HG03439 (cell line): Measurements from ENCODE around the gene TBC1D1.

Experiments used
- ATAC-seq: cut with Tn5 transposase; IDR thresholded peaks from one replicate; pipeline ENCODE4 v1.9.1; 2021; ENCODE audit warnings: mild to moderate bottlenecking, moderate library complexity; ENCODE audit not compliant: unreplicated experiment

The TBC1D1 gene

DNA sequence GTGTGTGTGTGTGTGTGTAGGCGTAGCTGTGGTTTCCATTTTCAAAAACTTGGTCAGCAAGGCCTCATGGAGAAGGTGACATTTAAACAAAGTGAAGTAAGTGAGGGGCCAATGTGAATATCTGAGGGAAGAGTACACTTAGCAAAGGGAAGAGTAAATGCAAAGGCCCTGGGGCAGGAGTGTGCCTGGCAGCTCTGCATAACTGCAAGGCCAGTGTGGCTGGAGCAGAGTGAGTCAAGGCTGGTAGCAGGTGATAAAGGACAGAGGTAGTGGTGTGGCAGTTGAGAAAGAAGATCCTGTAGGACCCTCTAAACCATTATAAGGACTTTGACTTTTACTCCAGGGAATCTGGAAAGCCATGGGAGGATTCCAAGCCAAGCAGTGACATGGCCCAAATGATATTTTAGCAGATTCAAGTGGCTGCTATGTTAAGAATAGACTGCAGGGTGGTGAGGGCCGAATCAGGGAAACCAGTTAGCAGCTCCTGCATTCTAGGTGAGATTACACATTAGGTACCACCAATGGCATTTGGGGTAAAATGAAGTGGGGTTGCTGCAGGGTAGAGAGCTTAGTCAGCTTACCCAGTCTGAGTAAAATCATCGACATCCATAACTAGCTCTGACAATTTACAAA is 5.9 kb upstream of the TBC1D1 start:
- no peak for ATAC-seq

DNA sequence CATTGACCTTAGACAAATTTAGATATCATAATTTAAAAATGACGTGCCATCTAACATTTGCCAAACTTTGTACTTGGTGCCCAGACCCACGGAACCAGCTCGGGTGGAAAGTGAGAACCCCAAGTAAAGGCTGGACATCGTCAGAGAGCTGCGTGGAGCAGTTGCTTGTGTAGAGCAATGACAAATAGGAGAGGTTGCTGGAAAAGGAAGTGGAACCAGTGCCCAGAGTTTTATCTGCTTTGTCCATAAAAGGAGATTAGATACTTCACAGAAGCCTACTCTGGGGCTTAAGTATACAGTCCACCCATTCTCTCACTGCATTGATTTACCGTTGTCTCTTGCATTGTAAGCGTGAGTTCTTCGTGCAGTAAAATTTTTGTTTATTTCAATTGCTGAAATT is 5.4 kb upstream of the TBC1D1 start:
- ATAC-seq, result no peak

DNA sequence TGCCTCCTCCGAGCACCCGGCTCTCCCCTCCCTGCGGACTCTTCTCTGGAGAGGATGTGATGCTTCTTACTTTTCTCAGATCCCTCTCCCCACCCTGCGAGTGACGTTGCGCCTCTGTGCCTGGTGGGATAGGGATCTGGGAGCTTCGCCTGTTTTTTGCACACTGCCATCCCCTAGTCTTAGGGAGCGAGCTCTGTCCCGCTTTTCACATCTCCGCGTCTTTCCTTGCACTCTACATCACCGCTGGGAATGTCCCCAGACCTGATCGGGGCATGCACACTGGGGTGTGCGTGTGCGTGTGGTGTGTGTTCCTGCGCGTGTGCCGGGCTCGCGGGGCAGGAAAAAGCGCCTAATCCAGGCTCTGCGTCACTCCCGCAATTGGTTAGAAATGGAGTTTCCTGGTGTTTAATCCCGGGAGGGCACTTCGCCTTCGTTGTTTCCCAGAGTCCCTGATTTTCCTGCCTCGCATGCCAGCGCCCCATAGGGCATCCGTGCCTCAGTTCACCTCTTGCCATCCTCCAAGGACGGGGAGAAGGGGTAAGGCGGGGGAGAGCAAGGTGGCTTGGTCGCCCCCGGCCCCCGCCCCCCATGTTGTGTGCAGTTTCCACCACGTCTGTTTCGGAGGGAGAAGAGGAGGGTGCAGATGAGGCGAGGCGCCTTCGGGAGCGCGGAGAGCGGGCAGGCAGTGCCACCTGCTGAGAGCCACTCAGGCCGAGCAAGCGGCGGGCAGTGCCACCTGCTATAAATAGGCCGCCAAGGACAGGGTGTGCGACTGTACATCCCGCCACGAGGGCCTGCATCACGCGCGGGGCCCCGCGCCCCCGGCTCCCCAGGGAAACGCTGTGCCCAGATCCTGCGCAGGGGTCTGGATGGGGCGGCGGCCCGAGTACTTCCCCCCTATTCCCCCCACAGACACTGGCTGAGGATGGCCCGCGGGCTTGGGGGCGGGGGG is 759 bp upstream of the TBC1D1 start:
- ATAC-seq, result peak; percentile 7

DNA sequence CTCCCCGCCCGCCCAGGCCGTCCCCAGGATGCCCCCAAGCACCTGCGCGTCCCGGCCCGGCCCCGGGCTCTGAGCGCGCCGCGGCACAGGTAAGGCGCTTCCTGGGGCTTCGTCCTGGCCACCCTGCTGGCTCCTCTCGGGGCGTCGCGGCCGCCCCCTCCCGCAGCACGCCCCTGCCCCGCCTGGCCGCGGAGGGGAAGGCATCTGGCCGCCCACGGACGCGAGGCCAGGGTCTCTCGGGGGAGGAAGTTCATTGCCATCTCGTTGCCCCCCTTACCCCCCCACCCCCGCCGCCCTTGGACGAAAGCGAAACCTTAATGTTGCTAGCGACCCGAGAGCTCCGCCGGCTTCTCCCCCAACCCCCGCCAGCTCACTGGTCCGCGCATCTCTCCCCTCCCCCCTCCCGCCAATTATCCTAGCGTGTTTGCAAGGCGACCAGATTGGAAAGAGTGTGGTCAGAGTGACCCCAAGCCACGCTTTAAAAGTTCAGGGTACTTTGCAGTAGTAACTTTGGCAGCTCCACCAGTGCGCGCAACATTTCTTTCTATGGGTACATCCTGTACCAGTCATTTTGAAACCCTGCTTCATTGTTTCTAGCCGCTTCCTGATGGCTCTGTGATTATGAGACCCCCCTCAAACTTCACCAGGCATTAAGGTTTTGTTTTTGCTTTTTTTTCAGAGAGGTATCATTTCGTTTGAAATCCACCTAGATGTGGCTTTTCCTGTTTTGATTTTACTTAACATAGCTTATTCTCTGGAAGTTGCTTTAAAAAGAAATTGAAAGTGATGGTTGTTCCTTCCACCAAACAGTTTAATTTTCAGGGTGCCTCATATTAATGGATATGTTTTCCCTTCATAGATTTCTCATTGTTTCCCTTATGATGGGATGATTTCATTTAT is 626 bp downstream of the TBC1D1 start:
- peak; percentile 39 for ATAC-seq

DNA sequence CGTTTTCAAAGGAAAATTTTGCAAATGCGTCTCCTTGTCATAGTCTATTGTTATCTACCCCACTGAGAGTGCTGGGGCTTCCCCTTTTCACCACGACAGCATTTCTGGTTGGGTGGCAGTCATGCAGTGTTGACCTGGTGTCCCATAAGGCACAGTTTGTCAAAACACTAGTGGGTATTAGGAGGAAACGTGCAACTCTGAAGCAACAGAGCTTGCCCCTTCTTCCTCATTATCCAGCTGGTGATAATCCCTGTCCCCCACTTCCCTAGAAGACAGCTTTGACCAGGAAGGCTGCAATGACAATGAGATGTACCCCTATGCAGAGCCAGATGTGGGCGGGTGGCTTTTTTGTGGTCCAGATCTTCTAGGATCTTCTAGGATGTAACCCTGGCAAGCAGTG is 1.8 kb downstream of the TBC1D1 start:
- peak; percentile 52 for ATAC-seq

DNA sequence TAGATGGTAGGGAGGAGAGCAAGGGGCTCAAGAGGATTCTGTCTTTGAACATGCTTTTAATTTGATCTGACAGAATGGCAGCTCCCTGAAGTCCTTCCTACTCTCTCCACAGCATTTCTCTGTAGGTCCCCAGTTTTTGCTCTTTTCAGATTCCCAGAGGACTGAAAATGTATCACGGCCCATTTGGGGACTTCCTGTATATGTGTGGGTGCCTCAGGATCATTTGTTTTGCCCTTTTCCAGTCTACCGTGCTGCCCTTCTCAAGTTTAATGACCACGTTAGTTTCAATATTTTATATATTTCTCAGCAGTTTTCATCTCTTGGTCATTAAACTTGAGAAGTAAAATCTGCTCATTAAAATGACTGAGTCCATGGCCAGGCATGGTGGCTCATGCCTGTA is 2.3 kb downstream of the TBC1D1 start:
- no peak for ATAC-seq

DNA sequence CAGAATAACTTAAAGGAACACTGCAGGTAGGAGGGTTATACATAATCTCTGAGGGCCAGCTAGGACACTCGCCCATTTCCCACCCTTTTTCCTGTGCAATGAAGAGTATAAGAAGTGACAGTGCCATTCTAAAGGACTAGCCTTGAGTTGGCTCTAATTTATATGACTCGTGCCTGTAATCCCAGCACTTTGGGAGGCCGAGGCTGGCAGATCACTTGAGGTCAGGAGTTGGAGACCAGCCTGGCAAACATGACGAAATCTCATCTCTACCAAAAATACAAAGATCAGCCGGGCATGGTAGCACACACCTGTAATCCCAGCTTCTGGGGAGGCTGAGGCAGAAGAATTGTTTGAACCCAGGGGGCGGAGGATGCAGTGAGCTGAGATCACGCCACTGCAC is 4.4 kb downstream of the TBC1D1 start:
- no peak for ATAC-seq

DNA sequence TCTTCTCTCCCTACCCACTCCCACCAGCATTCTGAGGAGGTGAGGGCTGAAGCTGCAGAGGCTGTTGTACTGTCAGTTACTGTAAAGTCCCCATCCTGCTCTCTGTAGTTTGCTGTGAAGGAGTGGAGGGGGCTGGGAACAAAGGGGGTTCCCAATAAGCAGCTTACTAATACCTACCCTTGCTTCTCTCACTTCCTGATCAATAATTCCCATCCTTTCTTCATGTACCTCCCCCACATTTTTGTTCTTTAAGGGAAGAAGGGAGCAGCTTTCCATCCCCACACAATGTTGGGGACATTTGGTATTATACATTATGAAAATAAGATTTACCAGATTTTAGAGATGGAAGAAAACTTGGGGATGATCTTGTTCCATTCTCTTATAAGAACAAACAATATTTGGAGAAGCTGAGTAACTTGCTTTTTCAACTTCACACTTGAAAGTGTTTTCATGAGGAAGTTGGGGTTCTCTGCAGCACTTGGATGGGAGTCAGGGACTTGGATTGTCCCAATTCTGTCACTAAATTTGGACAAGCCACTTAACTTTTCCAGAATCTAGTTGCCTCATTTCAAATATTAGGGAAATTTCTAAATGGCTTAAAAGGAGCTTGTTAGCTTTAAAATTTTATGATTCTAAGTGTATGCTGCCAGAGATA is 5.4 kb downstream of the TBC1D1 start:
- ATAC-seq, result no peak

DNA sequence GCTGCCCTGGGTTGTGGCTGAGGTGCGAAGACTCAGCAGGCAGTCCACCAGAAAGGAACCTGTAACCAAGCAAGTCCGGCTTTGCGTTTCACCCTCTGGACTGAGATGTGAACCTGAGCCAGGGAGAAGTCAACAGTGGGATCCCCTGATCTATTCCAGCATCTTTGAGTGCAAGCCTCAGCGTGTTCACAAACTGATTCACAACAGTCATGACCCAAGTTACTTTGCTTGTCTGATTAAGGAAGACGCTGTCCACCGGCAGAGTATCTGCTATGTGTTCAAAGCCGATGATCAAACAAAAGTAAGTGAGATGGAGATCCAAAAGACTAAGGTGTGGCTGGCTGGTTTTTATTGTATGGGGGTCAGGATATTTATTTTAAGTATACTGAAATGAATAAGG is 11.3 kb downstream of the TBC1D1 start:
- ATAC-seq, result no peak

DNA sequence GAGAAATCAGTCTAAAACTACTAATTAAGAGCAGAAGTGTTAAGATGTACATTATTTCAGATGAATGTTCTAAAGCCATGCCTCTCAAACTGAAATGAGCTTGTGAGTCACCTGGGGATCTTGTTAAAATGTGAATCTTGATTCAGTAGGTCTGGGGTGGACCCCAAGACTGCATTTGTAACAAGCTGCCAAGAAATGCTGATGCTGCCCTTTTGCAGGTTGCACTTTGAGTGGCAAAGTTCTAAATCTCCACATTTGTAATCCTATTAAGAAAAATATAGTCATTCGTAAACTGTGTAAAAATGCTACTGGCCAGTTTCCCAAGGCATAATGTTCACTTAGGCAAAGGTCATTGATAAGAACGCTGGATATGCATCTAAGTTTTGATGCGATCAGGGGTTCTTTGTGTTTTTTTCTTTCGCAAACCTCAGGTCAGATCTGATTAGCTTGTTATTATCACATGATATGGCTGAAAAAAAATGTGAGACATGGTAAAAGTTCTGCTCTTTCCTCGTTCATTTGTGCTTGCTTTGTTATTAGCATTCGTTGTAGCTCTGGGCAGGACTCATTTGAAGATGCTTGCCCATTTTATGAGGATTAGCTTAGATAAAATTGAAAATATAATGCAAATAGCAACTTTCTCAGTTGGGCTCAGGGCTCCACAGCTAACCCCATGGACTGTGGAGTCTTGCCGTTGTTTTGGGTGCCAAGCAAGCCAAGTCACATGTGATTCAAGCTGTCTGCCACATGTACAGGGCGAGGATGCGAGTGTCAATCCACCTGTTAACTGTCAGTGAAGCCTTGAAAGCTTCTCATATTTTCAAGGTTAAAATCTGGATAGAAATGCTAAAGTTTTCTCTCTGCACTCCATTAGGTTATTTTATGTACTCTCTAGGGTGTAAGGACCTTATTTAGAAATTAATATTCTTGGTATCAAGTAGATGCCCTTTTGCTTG is 12.1 kb downstream of the TBC1D1 start:
- ATAC-seq, result no peak

DNA sequence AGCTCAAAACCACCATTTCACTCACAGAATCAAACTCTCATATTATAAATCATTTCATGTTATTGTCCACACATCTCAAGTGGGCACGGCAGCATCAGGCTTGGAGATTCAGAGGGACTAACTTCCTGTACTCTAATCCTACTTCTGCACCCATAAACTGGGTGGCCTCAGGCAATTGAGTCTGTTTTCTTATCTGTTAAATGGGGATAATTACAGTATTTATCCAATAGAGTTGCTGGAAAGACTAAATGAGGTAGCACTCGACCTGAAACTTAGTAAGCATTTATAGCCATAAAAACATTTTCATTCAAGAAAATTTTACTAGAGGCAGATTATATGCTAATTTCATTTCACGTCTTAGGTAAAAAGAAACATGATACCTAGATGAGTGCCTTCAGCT is 13.0 kb downstream of the TBC1D1 start:
- no peak for ATAC-seq

DNA sequence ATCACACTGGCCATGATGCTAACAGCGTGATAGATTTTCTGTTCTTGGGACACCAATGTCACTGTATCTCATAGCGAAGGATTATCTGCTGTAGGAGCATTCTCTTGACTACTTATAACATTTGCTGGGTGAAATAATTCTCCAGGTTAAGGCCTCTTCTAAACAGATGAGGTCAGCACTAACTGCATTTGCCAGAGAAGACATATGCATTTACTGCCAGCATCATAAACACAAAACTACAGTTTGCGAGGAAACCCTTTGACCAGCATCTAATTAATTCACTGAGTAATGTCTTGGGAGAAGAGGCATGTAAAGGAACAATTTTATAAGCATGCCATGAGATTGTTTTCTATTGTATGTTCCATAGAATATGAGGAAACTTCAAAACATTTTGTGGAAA is 13.9 kb downstream of the TBC1D1 start:
- ATAC-seq, result no peak

DNA sequence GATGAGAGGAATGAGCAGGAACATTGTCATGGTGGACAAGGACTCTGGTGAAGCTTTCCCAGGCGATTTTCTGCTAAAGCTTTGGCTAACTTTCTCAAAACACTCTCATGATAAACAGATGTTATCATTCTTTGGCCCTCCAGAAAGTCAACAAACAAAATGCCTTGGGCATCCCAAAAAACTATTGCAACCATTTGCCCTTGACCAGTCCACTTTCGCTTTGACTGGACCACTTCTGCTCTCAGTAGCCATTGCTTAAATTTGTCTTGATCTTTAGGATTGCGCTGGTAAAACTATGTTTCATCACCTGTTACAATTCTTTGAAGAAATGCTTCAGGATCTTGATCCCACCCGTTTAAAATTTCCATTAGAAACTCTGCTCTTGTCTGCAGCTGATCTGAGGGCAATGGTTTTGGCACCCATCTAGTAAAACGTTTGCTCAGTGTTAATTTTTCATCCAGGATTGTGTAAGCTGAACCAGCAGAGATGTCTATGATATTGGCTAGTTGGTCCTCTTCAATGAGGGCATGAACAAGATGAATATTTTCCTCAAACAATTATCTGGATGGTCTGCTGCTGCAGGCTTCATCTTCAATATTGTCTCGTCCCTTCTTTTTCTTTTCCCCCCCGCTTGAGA is 14.8 kb downstream of the TBC1D1 start:
- ATAC-seq, result no peak

DNA sequence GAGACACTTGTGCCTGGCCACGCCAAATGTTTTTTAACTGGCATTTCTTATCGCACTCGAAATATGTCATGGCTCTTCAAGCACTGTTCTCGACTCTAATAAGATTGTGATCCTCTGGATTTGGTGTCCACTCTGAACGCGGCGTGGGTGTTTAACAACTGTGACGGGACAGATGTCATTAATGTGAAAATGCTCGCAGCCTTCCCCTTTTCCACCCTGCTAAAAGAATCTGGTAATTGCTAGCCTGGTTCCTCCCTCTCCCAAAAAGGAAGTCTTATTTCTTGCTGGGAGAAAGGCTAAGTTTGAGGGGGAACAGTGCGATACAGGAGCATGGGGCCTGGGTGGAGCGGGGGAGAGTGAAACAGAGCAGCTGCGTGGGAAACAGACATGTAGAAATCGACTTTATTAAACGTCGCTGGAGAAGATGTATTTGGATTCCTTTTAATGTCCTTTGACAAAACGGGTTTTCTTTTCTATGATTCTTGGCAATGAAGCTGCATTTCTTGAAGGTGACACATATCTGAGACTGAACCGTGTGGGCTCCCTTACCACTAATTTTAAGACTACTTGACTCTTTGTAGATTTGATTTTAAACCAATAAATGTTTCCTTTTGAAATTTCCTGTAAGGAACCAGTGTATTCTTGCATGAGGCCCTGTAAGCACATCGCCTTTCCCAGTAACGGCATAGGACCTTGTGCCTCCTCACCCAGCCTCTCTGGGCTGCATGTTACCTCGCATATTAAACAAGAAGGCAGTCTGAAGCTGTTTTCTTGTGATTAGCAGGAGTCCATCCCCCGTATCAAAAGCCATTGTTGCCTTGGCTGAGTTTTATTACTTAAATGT is 17.8 kb downstream of the TBC1D1 start:
- ATAC-seq, result no peak

DNA sequence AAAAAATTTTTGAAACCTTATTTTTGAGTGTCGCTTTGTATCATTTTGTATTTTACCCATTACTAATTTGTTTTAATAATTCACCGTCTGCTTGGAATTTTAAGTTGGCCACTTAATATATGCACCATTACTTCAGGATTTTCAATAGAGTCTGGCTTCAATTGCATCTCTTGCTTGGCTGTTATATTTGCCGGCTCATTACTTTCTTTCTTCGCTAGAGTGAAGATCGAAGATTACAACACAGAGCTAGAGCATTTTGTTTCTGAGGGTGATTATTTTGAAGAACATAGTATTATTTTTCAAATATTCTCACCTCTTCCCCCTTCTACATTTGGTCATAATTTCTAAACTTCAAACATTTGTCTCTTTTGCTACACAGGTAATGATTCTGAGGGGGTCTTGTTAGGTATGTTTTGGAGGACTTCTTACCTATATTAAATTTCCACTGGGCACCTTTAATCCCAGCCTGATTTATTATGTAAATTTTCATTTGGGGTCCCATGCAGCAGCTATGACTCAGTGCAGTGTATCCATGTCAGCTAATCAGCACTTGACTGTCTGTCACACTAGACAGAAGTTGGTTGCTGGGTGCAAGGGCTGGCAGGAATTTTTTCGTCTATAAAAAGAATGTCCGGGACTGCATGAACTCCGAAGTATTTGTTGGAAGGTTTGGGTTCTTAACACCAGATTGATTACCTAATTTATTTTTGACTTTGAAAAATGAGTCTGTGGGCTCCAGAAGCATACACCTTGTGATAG is 18.6 kb downstream of the TBC1D1 start:
- ATAC-seq, result no peak

DNA sequence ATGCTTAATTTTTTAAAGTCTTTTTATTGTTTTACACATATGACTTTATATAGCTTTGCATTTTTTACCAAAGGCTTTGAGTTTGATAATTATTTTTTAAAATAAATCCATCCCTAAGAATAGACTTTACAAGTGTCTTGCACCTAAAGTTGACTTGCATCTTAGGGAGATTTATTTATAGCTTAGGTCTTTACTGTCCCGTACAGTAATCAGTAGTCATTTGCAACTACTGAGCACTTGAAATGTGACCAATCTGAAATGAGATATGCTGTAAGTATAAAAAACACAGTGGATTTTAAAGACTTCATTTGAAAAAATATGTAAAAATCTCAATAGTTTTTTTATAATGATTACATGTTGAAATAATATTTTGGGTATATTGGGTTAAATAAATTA is 19.2 kb downstream of the TBC1D1 start:
- no peak for ATAC-seq

DNA sequence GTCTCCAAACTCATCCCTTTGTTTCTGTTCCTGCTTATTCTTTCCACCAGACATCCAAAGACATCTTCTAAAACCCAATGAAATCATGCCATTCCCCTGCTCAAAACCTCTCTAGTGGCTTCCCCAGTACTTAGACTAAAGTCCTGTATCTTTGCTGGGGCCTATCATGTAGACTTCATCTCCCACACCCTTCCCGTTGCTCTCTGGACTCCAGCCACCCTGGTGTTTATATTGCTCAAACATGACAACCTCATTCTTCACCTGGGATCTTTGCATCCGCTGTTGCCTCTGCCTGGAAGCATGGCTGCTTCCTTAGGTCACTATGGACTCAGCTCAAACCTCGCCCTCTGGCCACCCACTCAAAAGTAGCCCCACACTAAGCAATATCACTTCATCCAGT is 23.7 kb downstream of the TBC1D1 start:
- ATAC-seq, result no peak

DNA sequence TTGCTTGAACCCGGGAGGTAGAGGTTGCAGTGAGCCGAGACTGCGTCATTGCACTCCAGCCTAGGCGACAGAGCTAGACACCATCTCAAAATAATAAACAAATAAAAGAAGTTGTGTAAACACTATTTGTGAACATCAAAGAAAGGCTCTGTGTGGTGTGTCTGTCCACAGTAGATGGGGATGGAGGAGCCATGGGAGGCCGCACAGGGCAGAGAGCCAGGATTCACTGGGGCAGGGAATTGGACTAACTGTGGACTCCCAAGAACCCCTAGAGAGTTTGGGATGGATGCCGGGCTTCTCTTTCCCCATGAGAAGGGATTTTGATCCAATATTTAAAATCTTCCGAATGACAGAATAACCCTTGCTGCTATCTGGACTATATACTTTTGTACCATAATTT is 26.5 kb downstream of the TBC1D1 start:
- no peak for ATAC-seq
